WI38 (cell line): ENCODE data around the gene C20orf141.
"Not testable (repeated sequence)": the region's sequence is repeated elsewhere in the genome, so short reads cannot be mapped to it uniquely, and the experiment has no call there.

Experiments used
- H3K4me3 ChIP-seq: 2 replicates; pipeline ENCODE4 v1.5.1; 2011; ENCODE audit warnings: low read depth, mild to moderate bottlenecking, control low read depth, low read length
- CTCF ChIP-seq: IDR thresholded peaks from 2 replicates; pipeline ENCODE4 v1.5.1; 2012; ENCODE audit warnings: low read depth, mild to moderate bottlenecking, control low read depth, low read length

Gene C20orf141

GRCh38 chr20:2825761-2826160, 11.0 kb downstream of the C20orf141 start:
- H3K4me3 ChIP-seq = no peak overlapping the region
- no peak for TF ChIP-seq CTCF

GRCh38 chr20:2826655-2827054, 11.9 kb downstream of the C20orf141 start:
- no peak overlapping the region for H3K4me3 ChIP-seq
- TF ChIP-seq CTCF = no peak

GRCh38 chr20:2829376-2829775, 14.6 kb downstream of the C20orf141 start:
- TF ChIP-seq CTCF = no peak
- H3K4me3 ChIP-seq = no peak overlapping the region

- not testable (repeated sequence) for H3K4me3 ChIP-seq
Observed at GRCh38 chr20:2831206-2831605, 16.4 kb downstream of the C20orf141 start.

- no peak for TF ChIP-seq CTCF
- no peak overlapping the region for H3K4me3 ChIP-seq
Observed at GRCh38 chr20:2833761-2834160, 19.0 kb downstream of the C20orf141 start.

- no peak overlapping the region for H3K4me3 ChIP-seq
- no peak for TF ChIP-seq CTCF
Observed at GRCh38 chr20:2834401-2835110, 19.8 kb downstream of the C20orf141 start.

- TF ChIP-seq CTCF = no peak
Observed at GRCh38 chr20:2835331-2835796, 20.6 kb downstream of the C20orf141 start.

GRCh38 chr20:2836035-2836434, 21.2 kb downstream of the C20orf141 start:
- H3K4me3 ChIP-seq = no peak overlapping the region
- TF ChIP-seq CTCF = no peak

More at GRCh38 chr20:2835331-2835796, 20.6 kb downstream of the C20orf141 start:
- H3K4me3 ChIP-seq = no peak overlapping the region
